ENCODE results near the gene SLC9C1. TPM values are rescaled to one million over a fixed set of nuclear protein-coding genes. Genes with fewer than 3 reads are reported as not detected.

SLC9C1 gene
- total RNA-seq, 1 experiment from 2014 or later, result 0.79 TPM

GRCh38 chr3:112127522-112128494 lies 166.2 kb downstream of the SLC9C1 start:
- TF ChIP-seq POLR2AphosphoS5 (IDR thresholded peaks at IDR 0.05; ENCODE audit: low read depth, low read length), result no peak
- no peak for TF ChIP-seq CBX3 (IDR thresholded peaks at IDR 0.05; ENCODE audit: low read depth)
- TF ChIP-seq ZBTB33 (IDR thresholded peaks at IDR 0.05; ENCODE audit: extremely low read depth, insufficient replicate concordance, low read length), result no peak
- no peak for TF ChIP-seq ZNF274 (IDR thresholded peaks at IDR 0.05; ENCODE audit: low read depth, low read length)
- no peak for TF ChIP-seq CTCF (IDR thresholded peaks at IDR 0.05 in 2 of 3, conservative IDR thresholded peaks at IDR 0.05 in 1 of 3; ENCODE audit: borderline replicate concordance in 1 of 3, insufficient read depth in 1 of 3, low read depth in 2 of 3, low read length in 2 of 3)
- no peak for TF ChIP-seq ATF3 (IDR thresholded peaks at IDR 0.05)
- no peak for TF ChIP-seq POLR2A (IDR thresholded peaks at IDR 0.05; ENCODE audit: borderline replicate concordance, extremely low read depth, insufficient read depth, insufficient read length)
- TF ChIP-seq RAD21 (IDR thresholded peaks at IDR 0.05; ENCODE audit: low read depth), result no peak
- no peak for TF ChIP-seq TCF7L2 (IDR thresholded peaks at IDR 0.05; ENCODE audit: borderline replicate concordance, extremely low read depth, insufficient read depth, insufficient read length)
- no peak for TF ChIP-seq ZFX (IDR thresholded peaks at IDR 0.05)
- TF ChIP-seq CEBPB (IDR thresholded peaks at IDR 0.05; ENCODE audit: low read depth), result no peak
- Histone ChIP-seq H3K27ac (ENCODE audit: low read depth, low read length) (no peak overlapping the region), H3K9me3 (ENCODE audit: control insufficient read depth in 1 of 2, insufficient read depth in 1 of 2, low read depth in 1 of 2, low read length in 2 of 2) (no peaks in the 10 kb centered on the region), H3K4me2 (ENCODE audit: low read length) (no peak overlapping the region), H3K4me3 (replicated peaks in 1 of 2; ENCODE audit: low read depth in 1 of 2, low read length in 2 of 2) (no peak overlapping the region), H4K20me1 (ENCODE audit: insufficient read depth) (no peaks in the 10 kb centered on the region), H3K4me1 (ENCODE audit: control insufficient read depth in 1 of 2, insufficient read depth in 2 of 2, low read length in 2 of 2) (no peaks in the 10 kb centered on the region), H3K9ac (ENCODE audit: low read length) (no peak overlapping the region), H3K79me2 (ENCODE audit: insufficient read depth, low read length) (no peaks in the 10 kb centered on the region), H3K27me3 (ENCODE audit: insufficient read depth, low read length) (no peaks in the 10 kb centered on the region), H3K9me2 (ENCODE audit: insufficient read depth) (no peaks in the 10 kb centered on the region), H3K36me3 (ENCODE audit: control insufficient read depth in 1 of 2, insufficient read depth in 2 of 2, low read length in 2 of 2) (peaks cover 4 to 5% of the 10 kb centered on the region in 2 experiments; a peak in 2 of 4 replicates), H2AFZ (ENCODE audit: low read depth, low read length, poor library complexity, severe bottlenecking) (no peak overlapping the region)
- POLR2A ChIA-PET, result no interaction called here
- RAD21 ChIA-PET (ENCODE audit: low non-redundant PET in 1 of 2, low total read pairs in 2 of 2, uncharacterized antibody in 2 of 2, unreplicated experiment in 2 of 2), result no interaction called here
- BruUV-seq (replicated peaks), result no TSS peak
- DNase-seq (ENCODE audit: low read depth, low spot score) (no peak), ATAC-seq (no peak)
- intact Hi-C loops (cut with micrococcal nuclease), result no loop called here
- CTCF ChIA-PET, result interaction anchor here (1.2 kb wide), 1 partner anchor 9 kb away, joined by 3 read pairs; no protein-coding TSS in a partner anchor

All from HCT116 (cell line).